Measurements from ENCODE around the gene ZNF234. TPM values are rescaled to one million over a fixed set of nuclear protein-coding genes. Genes with fewer than 3 reads are reported as not detected.

ZNF234 gene
- total and polyA plus RNA-seq, 2 of the 8 experiments (the other 6 are each of a cell fraction or from before 2014, with no cell fraction given) = 1.9 to 12.3 TPM

- H3K14ac ChIP-seq (ENCODE audit: insufficient read length) = no peak overlapping the region
- no peak overlapping the region for H3K4me2 ChIP-seq (ENCODE audit: insufficient read depth in 1 of 2, low read depth in 2 of 2, low read length in 2 of 2)
- ChIA-PET POLR2A (ENCODE audit: partially characterized antibody) (interaction anchor here (0.6 to 1.4 kb wide), 2 partner anchors 20 kb away, joined by 3 to 6 read pairs; no protein-coding TSS in a partner anchor), CTCF (ENCODE audit: partially characterized antibody) (no interaction called here)
- no peak overlapping the region for H3K18ac ChIP-seq (ENCODE audit: extremely low read depth, low read length)
- H2BK20ac ChIP-seq (ENCODE audit: low read length) = no peak overlapping the region
- peaks cover 5% of the 10 kb centered on the region for H3K23me2 ChIP-seq (ENCODE audit: low read depth, low read length)
- H2AFZ ChIP-seq (ENCODE audit: low read length) = no peak overlapping the region
- no peak overlapping the region for H2BK120ac ChIP-seq (replicated peaks; ENCODE audit: low read depth, low read length)
- H3K23ac ChIP-seq (ENCODE audit: insufficient read length) = no peak overlapping the region
- no peaks in the 10 kb centered on the region for H3K4me1 ChIP-seq (replicated peaks in 1 of 4; ENCODE audit: control insufficient read depth in 3 of 4, insufficient read depth in 4 of 4, low read length in 3 of 4)
- no peaks in the 10 kb centered on the region for H3K36me3 ChIP-seq (ENCODE audit: control insufficient read depth in 2 of 4, insufficient read depth in 4 of 4, low read length in 3 of 4)
- H3K27me3 ChIP-seq (replicated peaks in 1 of 4; ENCODE audit: control insufficient read depth in 3 of 4, extremely low read depth in 1 of 4, insufficient read depth in 3 of 4, low read length in 3 of 4) = no peaks in the 10 kb centered on the region
- H2BK15ac ChIP-seq (ENCODE audit: low read length) = no peak overlapping the region
- no peak overlapping the region for H4K91ac ChIP-seq (replicated peaks; ENCODE audit: insufficient read length, low read length)
- no peaks in the 10 kb centered on the region for H3K9me3 ChIP-seq (ENCODE audit: insufficient read depth in 2 of 2, low read depth in 1 of 2, low read length in 1 of 2)
- H3K9ac ChIP-seq (replicated peaks in 1 of 4; ENCODE audit: extremely low read depth in 1 of 4, low read depth in 3 of 4, low read length in 3 of 4) = no peak overlapping the region
- H3K4ac ChIP-seq (replicated peaks; ENCODE audit: insufficient read length, low read depth, low read length) = no peak overlapping the region
- H3K4me3 ChIP-seq (ENCODE audit: extremely low read depth in 1 of 4, insufficient read depth in 2 of 4, low read depth in 3 of 4, low read length in 4 of 4) = no peak overlapping the region
- H3K56ac ChIP-seq (replicated peaks; ENCODE audit: insufficient read length, low read depth, low read length) = no peak overlapping the region
- H4K5ac ChIP-seq (ENCODE audit: insufficient read length, low read depth, low read length) = no peak overlapping the region
- H3K27ac ChIP-seq (ENCODE audit: low read depth, low read length) = no peak overlapping the region
- no peak overlapping the region for H2AK5ac ChIP-seq (ENCODE audit: low read depth, low read length)
- peaks cover 2% of the 10 kb centered on the region; the same call in 1 of the 2 replicates for H3K79me1 ChIP-seq (ENCODE audit: low read depth, low read length)
- H4K8ac ChIP-seq (ENCODE audit: extremely low read depth, insufficient read depth, low read length) = no peak overlapping the region
- H2BK12ac ChIP-seq (ENCODE audit: low read depth, low read length) = no peak overlapping the region
- H3K79me2 ChIP-seq (ENCODE audit: control insufficient read depth in 1 of 2, insufficient read depth in 2 of 2, low read length in 2 of 2) = peaks cover 0 to 10% of the 10 kb centered on the region in 2 experiments; a peak in 2 of 4 replicates
- no peak overlapping the region for H2BK5ac ChIP-seq (ENCODE audit: low read depth, low read length)
- no peak for FAIRE-seq
- WGBS, 2 experiments (ENCODE audit: extremely low coverage in 1 of 2, insufficient coverage in 1 of 2, insufficient read length in 1 of 2, insufficient replicate concordance in 2 of 2, low coverage in 1 of 2, low lambda C conversion rate in 2 of 2, missing lambda C conversion rate in 1 of 2) = 79% methylated on average over 4 of the region's 4 CpGs; no CpG with 5 or more reads in 1 of the 2 experiments
- H4K20me1 ChIP-seq (replicated peaks in 1 of 2; ENCODE audit: control insufficient read depth in 1 of 2, insufficient read depth in 2 of 2, low read length in 2 of 2) = no peaks in the 10 kb centered on the region
- no peak for DNase-seq (ENCODE audit: low read depth in 1 of 2, low spot score in 2 of 2)
- TF ChIP-seq PHF8 (conservative IDR thresholded peaks at IDR 0.05; ENCODE audit: low read depth, low read length) (no peak), HDAC2 (IDR thresholded peaks at IDR 0.05; ENCODE audit: borderline replicate concordance in 1 of 2, low read depth in 2 of 2, low read length in 2 of 2) (no peak), RXRA (IDR thresholded peaks at IDR 0.05; ENCODE audit: insufficient read depth, low read depth, low read length) (no peak), CREB1 (IDR thresholded peaks at IDR 0.05) (no peak), USF2 (IDR thresholded peaks at IDR 0.05; ENCODE audit: low read length) (no peak), MAFK (IDR thresholded peaks at IDR 0.05; ENCODE audit: low read depth, low read length) (no peak), CHD2 (IDR thresholded peaks at IDR 0.05; ENCODE audit: low read length) (no peak), SIX5 (IDR thresholded peaks at IDR 0.05; ENCODE audit: low read depth, low read length) (no peak), RFX5 (IDR thresholded peaks at IDR 0.05; ENCODE audit: borderline replicate concordance, low read depth, low read length) (no peak), KDM5A (IDR thresholded peaks at IDR 0.05; ENCODE audit: low read length) (no peak), EP300 (IDR thresholded peaks at IDR 0.05; ENCODE audit: borderline replicate concordance in 1 of 2, low read depth in 2 of 2, low read length in 2 of 2) (no peak)
Observed at GRCh38 chr19:44092108-44092507, 49.2 kb upstream of the ZNF234 start.
